Hepatocyte (in vitro differentiated cells): ENCODE measurements around the gene PLCD1. TPM values are rescaled to one million over a fixed set of nuclear protein-coding genes. Genes with fewer than 3 reads are reported as not detected.

Source experiments
- DNase-seq: peaks from one replicate; pipeline ENCODE4 v3.0.0-alpha.2; 2016; ENCODE audit warnings: low spot score
- H2AFZ ChIP-seq: fragments of 200-600 bp; sonication (generic); 2 replicates; pipeline ENCODE4 v1.6.0; 2016; ENCODE audit warnings: antibody characterized with exemption, mild to moderate bottlenecking
- H3K27ac ChIP-seq: fragments of 200-600 bp; sonication (generic); 2 replicates; pipeline ENCODE4 v1.5.1; 2016; ENCODE audit warnings: mild to moderate bottlenecking
- H3K27me3 ChIP-seq: fragments of 200-600 bp; sonication (generic); 2 replicates; pipeline ENCODE4 v1.6.1; 2016
- H3K36me3 ChIP-seq: fragments of 200-600 bp; sonication (generic); replicated peaks from 2 replicates; pipeline ENCODE4 v1.5.1; 2016; ENCODE audit warnings: low read depth; ENCODE audit not compliant: insufficient read depth
- H3K4me1 ChIP-seq: fragments of 200-600 bp; sonication (generic); 2 replicates; pipeline ENCODE4 v1.5.1; 2016; ENCODE audit warnings: mild to moderate bottlenecking, moderate library complexity; ENCODE audit not compliant: insufficient read depth
- H3K4me2 ChIP-seq: fragments of 200-600 bp; sonication (generic); 2 replicates; pipeline ENCODE4 v1.6.0; 2016
- H3K4me3 ChIP-seq: fragments of 200-600 bp; sonication (generic); 2 replicates; pipeline ENCODE4 v1.5.1; 2016; ENCODE audit warnings: mild to moderate bottlenecking
- H3K79me2 ChIP-seq: fragments of 200-600 bp; sonication (generic); 2 replicates; pipeline ENCODE4 v1.6.0; 2017; ENCODE audit warnings: mild to moderate bottlenecking
- H3K9me2 ChIP-seq: fragments of 200-600 bp; sonication (generic); replicated peaks from 2 replicates; pipeline ENCODE4 v1.6.0; 2017; ENCODE audit warnings: mild to moderate bottlenecking; ENCODE audit not compliant: insufficient read depth
- H3K9me3 ChIP-seq: fragments of 200-600 bp; sonication (generic); 2 replicates; pipeline ENCODE4 v1.5.1; 2016; ENCODE audit warnings: low read depth, mild to moderate bottlenecking
- H4K20me1 ChIP-seq: fragments of 200-600 bp; sonication (generic); 2 replicates; pipeline ENCODE4 v1.6.0; 2016; ENCODE audit warnings: mild to moderate bottlenecking; ENCODE audit not compliant: insufficient read depth, poor library complexity, severe bottlenecking
- EZH2 ChIP-seq: fragments of 200-600 bp; sonication (generic); IDR thresholded peaks from 2 replicates; pipeline ENCODE4 v1.6.1; 2016; ENCODE audit warnings: antibody characterized with exemption, mild to moderate bottlenecking, borderline replicate concordance
- EZH2phosphoT487 ChIP-seq: fragments of 200-600 bp; sonication (generic); IDR thresholded peaks from one replicate; pipeline ENCODE4 v1.6.1; 2018; ENCODE audit warnings: antibody characterized with exemption, mild to moderate bottlenecking, low read depth, moderate library complexity; ENCODE audit not compliant: unreplicated experiment, severe bottlenecking
- WGBS: methylation state at CpG from one replicate; pipeline ENCODE4 v1.1.6; 2016; ENCODE audit warnings: low lambda C conversion rate; ENCODE audit errors: missing lambda C conversion rate; 5-methylcytosine and 5-hydroxymethylcytosine counted together
- polyA plus RNA-seq: library from polyadenylated mRNA; unstranded; fragments of >200 nt; fragmentation: Nextera tagmentation; extraction: Ambion mirVana; gene quantifications from 2 replicates; pipeline ENCODE4 v1.2.1, GENCODE V29; 2016
- total RNA-seq: library from RNA; depleted of rRNA; stranded (reverse); fragments of >200 nt; gene quantifications from 2 replicates; pipeline ENCODE4 v1.2.3, GENCODE V29; 2014
- TF ChIP-seq, protein P1 (sequence below): fragments of 200-600 bp; sonication (generic); IDR thresholded peaks from 2 replicates; pipeline ENCODE4 v1.5.1; 2016; ENCODE audit warnings: antibody characterized with exemption, mild to moderate bottlenecking; ENCODE audit not compliant: poor library complexity

The PLCD1 gene
- total and polyA plus RNA-seq, 2 experiments from 2014 or later, result 21.7 to 22.6 TPM

DNA sequence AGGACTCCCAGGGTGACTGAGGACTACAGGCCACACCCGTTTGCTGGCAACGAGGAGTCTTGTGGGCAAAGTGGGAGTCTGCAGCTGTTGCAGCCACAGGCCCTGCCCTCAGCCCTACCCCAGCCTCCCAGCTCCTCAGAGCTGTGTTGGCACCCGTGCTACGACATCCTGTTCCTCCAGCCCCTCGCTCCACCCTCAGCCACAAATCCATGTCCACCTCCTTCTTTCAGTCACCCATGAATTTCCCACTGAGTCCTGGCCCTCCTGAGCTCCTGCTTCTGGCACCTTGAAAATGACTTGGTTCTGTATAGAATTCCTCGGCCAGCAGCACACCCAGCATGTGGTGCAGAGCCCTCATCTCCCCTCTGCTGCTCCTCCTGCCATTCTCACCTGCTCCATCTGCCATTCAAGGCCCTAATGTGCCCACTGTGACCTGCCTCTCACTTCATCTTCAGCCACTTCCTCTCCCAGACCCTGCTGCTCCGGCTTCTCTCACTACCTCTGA lies 59.8 kb downstream of the PLCD1 start:
- Histone ChIP-seq H3K4me1 (no peaks in the 10 kb centered on the region), H3K4me2 (no peak overlapping the region), H3K36me3 (no peaks in the 10 kb centered on the region), H3K4me3 (no peak overlapping the region), H4K20me1 (no peaks in the 10 kb centered on the region), H3K9me2 (no peaks in the 10 kb centered on the region), H3K9me3 (no peaks in the 10 kb centered on the region), H3K27me3 (no peaks in the 10 kb centered on the region), H2AFZ (no peak overlapping the region), H3K79me2 (peaks cover 4% of the 10 kb centered on the region), H3K27ac (no peak overlapping the region)
- no peak for DNase-seq
- no peak for TF ChIP-seq EZH2phosphoT487
- no peak for TF ChIP-seq EZH2
- TF ChIP-seq, protein P1, sequence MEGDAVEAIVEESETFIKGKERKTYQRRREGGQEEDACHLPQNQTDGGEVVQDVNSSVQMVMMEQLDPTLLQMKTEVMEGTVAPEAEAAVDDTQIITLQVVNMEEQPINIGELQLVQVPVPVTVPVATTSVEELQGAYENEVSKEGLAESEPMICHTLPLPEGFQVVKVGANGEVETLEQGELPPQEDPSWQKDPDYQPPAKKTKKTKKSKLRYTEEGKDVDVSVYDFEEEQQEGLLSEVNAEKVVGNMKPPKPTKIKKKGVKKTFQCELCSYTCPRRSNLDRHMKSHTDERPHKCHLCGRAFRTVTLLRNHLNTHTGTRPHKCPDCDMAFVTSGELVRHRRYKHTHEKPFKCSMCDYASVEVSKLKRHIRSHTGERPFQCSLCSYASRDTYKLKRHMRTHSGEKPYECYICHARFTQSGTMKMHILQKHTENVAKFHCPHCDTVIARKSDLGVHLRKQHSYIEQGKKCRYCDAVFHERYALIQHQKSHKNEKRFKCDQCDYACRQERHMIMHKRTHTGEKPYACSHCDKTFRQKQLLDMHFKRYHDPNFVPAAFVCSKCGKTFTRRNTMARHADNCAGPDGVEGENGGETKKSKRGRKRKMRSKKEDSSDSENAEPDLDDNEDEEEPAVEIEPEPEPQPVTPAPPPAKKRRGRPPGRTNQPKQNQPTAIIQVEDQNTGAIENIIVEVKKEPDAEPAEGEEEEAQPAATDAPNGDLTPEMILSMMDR, result no peak
- WGBS, result 89% methylated on average over 7 of the region's 7 CpGs

DNA sequence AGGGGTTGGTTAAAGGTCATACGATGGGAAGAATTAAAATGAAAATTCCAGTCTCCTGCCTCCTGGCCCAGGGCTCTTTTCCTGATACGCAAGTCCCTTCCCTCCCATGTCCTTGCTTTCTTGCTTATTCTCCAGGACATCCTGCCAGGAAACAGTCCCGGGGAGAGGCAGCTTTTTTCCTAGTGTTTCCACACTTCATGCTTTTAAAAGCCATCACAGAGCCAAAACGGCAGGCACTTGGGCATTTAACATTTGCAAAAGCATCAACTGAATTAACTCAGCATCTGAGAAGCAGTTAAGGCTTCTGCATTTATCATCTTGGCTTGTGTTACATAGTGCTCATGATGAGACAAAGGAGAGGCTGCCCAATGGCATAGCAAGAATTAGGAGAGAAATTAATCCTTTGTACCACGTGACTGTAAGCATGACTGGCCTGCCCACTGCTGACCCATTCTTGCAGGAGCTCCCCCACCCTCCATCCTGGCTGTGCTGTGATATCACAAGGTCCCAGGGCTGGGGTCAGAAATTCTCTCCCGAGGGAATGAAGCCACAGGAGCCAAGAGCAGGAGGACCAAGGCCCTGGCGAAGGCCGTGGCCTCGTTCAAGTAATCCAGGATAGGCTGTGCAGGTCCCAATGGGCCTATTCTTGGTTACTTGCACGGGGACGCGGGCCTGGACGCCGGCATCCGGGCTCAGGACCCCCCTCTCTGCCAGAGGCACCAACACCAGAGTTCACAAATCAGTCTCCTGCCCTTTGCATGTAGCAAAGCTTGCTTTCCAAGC lies 60.4 kb downstream of the PLCD1 start:
- no peak overlapping the region for H2AFZ ChIP-seq

GRCh38 chr3:37968199-37968598 lies 61.2 kb downstream of the PLCD1 start:
- peaks cover 6% of the 10 kb centered on the region for H3K4me1 ChIP-seq
- no peak overlapping the region for H3K4me3 ChIP-seq
- H3K9me3 ChIP-seq, result no peaks in the 10 kb centered on the region
- no peaks in the 10 kb centered on the region for H3K27me3 ChIP-seq
- no peak overlapping the region for H3K4me2 ChIP-seq
- H2AFZ ChIP-seq, result no peak overlapping the region
- no peaks in the 10 kb centered on the region for H3K9me2 ChIP-seq
- TF ChIP-seq EZH2, result no peak
- TF ChIP-seq EZH2phosphoT487, result no peak
- TF ChIP-seq, protein P1, result no peak
- no peaks in the 10 kb centered on the region for H3K36me3 ChIP-seq
- 95% methylated on average over 9 of the region's 9 CpGs for WGBS
- H3K79me2 ChIP-seq, result peaks cover 4% of the 10 kb centered on the region
- no peak overlapping the region for H3K27ac ChIP-seq
- no peaks in the 10 kb centered on the region for H4K20me1 ChIP-seq
- no peak for DNase-seq

More for the DNA sequence above, 60.4 kb downstream of the PLCD1 start:
- H4K20me1 ChIP-seq, result no peaks in the 10 kb centered on the region
- H3K27me3 ChIP-seq, result no peaks in the 10 kb centered on the region
- TF ChIP-seq, protein P1, result no peak
- TF ChIP-seq EZH2 (no peak), EZH2phosphoT487 (no peak)
- H3K4me3 ChIP-seq, result no peak overlapping the region
- no peaks in the 10 kb centered on the region for H3K36me3 ChIP-seq
- H3K9me3 ChIP-seq, result no peaks in the 10 kb centered on the region
- no peak overlapping the region for H3K27ac ChIP-seq
- no peak overlapping the region for H3K4me2 ChIP-seq
- no peaks in the 10 kb centered on the region for H3K4me1 ChIP-seq
- peaks cover 4% of the 10 kb centered on the region for H3K79me2 ChIP-seq
- no peak for DNase-seq
- no peaks in the 10 kb centered on the region for H3K9me2 ChIP-seq
- 90% methylated on average over 15 of the region's 15 CpGs for WGBS
